HG02840 (cell line): ENCODE measurements around the gene HRK.
"Not testable (repeated sequence)": the region's sequence is repeated elsewhere in the genome, so short reads cannot be mapped to it uniquely, and the experiment has no call there.

Experiments
- ATAC-seq: cut with Tn5 transposase; IDR thresholded peaks from one replicate; pipeline ENCODE4 v1.9.1; 2021; ENCODE audit warnings: mild to moderate bottlenecking, moderate library complexity, moderate number of reproducible peaks; ENCODE audit not compliant: unreplicated experiment, low FRiP score

HRK gene

GRCh38 chr12:116827432-116827831, 53.8 kb downstream of the HRK start:
- ATAC-seq = no peak

GRCh38 chr12:116821291-116821690, 60.0 kb downstream of the HRK start:
- no peak for ATAC-seq

GRCh38 chr12:116820064-116820656, 61.1 kb downstream of the HRK start:
- no peak for ATAC-seq

- peak; percentile 88 for ATAC-seq
Measured at GRCh38 chr12:116818948-116819832, 62.1 kb downstream of the HRK start.

GRCh38 chr12:116818341-116818856, 62.8 kb downstream of the HRK start:
- no peak for ATAC-seq

- ATAC-seq = not testable (repeated sequence)
Measured at GRCh38 chr12:116814766-116815165, 66.5 kb downstream of the HRK start.

- ATAC-seq = no peak
Measured at GRCh38 chr12:116813271-116814041, 67.8 kb downstream of the HRK start.

GRCh38 chr12:116812238-116812637, 69.0 kb downstream of the HRK start:
- no peak for ATAC-seq

GRCh38 chr12:116808113-116809105, 72.8 kb downstream of the HRK start:
- ATAC-seq = no peak

GRCh38 chr12:116807546-116807945, 73.7 kb downstream of the HRK start:
- no peak for ATAC-seq

GRCh38 chr12:116806845-116807440, 74.3 kb downstream of the HRK start:
- ATAC-seq = no peak
